ENCODE measurements around the gene NOD1.
"Not testable (repeated sequence)": the region's sequence is repeated elsewhere in the genome, so short reads cannot be mapped to it uniquely, and the experiment has no call there.

- not testable (repeated sequence) for TF ChIP-seq ATF1 (CRISPR knock-in tag; IDR thresholded peaks at IDR 0.05); ZNF550 (CRISPR knock-in tag; IDR thresholded peaks at IDR 0.05; ENCODE audit: borderline replicate concordance); ZNF446 (CRISPR knock-in tag; IDR thresholded peaks at IDR 0.05); YEATS4 (CRISPR knock-in tag; IDR thresholded peaks at IDR 0.05; ENCODE audit: borderline replicate concordance)
Observed at GRCh38 chr7:30420080-30420479, 58.5 kb downstream of the NOD1 start.

All from HepG2 (cell line).